Measurements from ENCODE around the gene SH2D3A.

DNA sequence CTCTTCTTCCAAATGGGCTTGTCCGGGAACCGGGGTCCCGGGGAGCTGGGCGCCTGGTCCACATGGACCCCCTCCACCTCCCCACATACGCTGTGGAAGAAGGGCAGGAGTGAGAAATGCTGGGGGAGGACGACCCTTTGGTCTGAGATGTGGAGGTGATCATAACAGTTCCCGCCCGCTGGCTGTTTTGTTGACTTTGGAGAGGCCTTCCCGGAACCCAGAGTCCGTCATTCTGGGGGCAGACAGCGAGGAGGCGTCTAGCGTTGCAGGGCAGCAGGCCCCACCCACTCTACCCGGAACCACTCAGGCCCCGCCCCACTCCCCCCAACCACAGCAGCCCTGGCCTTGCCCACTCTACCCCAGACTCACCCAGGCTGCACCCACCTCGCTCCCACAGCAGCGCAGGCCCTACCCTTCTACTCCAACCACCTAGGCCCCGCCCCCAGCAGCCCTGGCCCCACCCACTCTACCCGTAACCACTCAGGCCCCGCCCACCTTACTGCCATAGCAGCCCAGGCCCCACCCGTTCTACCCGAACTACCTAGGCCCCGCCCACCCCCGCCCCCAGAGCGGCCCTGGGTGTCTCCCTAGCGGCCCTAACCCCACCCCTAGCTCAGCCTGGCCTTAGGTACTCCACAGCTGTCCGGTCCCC is 37.0 kb downstream of the SH2D3A start:
- TF ChIP-seq POLR2A (IDR thresholded peaks at IDR 0.05; ENCODE audit: low read depth, low read length) (no peak), RFX5 (IDR thresholded peaks at IDR 0.05; ENCODE audit: low read depth, low read length) (no peak), CEBPB (IDR thresholded peaks at IDR 0.05; ENCODE audit: low read depth, low read length) (no peak), BHLHE40 (IDR thresholded peaks at IDR 0.05; ENCODE audit: low read depth, low read length) (no peak), MAZ (IDR thresholded peaks at IDR 0.05; ENCODE audit: borderline replicate concordance, low read depth, low read length) (no peak)
- TF ChIP-seq, protein P1, sequence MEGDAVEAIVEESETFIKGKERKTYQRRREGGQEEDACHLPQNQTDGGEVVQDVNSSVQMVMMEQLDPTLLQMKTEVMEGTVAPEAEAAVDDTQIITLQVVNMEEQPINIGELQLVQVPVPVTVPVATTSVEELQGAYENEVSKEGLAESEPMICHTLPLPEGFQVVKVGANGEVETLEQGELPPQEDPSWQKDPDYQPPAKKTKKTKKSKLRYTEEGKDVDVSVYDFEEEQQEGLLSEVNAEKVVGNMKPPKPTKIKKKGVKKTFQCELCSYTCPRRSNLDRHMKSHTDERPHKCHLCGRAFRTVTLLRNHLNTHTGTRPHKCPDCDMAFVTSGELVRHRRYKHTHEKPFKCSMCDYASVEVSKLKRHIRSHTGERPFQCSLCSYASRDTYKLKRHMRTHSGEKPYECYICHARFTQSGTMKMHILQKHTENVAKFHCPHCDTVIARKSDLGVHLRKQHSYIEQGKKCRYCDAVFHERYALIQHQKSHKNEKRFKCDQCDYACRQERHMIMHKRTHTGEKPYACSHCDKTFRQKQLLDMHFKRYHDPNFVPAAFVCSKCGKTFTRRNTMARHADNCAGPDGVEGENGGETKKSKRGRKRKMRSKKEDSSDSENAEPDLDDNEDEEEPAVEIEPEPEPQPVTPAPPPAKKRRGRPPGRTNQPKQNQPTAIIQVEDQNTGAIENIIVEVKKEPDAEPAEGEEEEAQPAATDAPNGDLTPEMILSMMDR (conservative IDR thresholded peaks at IDR 0.05; ENCODE audit: low read depth, low read length) = no peak
- TF ChIP-seq, protein P2, sequence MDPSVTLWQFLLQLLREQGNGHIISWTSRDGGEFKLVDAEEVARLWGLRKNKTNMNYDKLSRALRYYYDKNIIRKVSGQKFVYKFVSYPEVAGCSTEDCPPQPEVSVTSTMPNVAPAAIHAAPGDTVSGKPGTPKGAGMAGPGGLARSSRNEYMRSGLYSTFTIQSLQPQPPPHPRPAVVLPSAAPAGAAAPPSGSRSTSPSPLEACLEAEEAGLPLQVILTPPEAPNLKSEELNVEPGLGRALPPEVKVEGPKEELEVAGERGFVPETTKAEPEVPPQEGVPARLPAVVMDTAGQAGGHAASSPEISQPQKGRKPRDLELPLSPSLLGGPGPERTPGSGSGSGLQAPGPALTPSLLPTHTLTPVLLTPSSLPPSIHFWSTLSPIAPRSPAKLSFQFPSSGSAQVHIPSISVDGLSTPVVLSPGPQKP (IDR thresholded peaks at IDR 0.05; ENCODE audit: borderline replicate concordance, low read depth, low read length) = no peak

Measured in IMR-90 (cell line).